Activated CD4-positive, alpha-beta T cell treated with anti-CD3 and anti-CD28 coated beads, Interleukin-2, amount 50 U/mL, for 4 hours (primary cell): ENCODE measurements around the gene CAMTA2.

Experiments used
- DNase-seq, 2 experiments: peaks; one replicate each; pipeline ENCODE4 v3.0.0-alpha.2; 2020

CAMTA2 gene

GRCh38 chr17:4998732-4999429 is 11.4 kb upstream of the CAMTA2 start:
- no peak for DNase-seq

- DNase-seq, result peak in 1 of 2 experiments; percentile 12
Measured at GRCh38 chr17:4998027-4998731, 10.7 kb upstream of the CAMTA2 start.

- peak; percentile 84 to 86 for DNase-seq
Measured at GRCh38 chr17:4997302-4998026, 10.0 kb upstream of the CAMTA2 start, which contains the start of the genes INCA1 and KIF1C. Gene INCA1 (minus strand): TSS chr17:4997522. CDS start chr17:4994437, 3,085 bp downstream. Gene KIF1C (plus strand): TSS chr17:4997950. CDS start chr17:5000247, 2,297 bp downstream.

- no peak for DNase-seq
Measured at GRCh38 chr17:4994081-4994595, 6.7 kb upstream of the CAMTA2 start.

- DNase-seq, result no peak
Measured at GRCh38 chr17:4987767-4988567, 492 bp upstream of the CAMTA2 start.

GRCh38 chr17:4986403-4986802 is 1.1 kb downstream of the CAMTA2 start:
- DNase-seq, result no peak

GRCh38 chr17:4982305-4982704 is 5.2 kb downstream of the CAMTA2 start:
- no peak for DNase-seq

- no peak for DNase-seq
Measured at GRCh38 chr17:4980644-4981216, 6.7 kb downstream of the CAMTA2 start.

- no peak for DNase-seq
Measured at GRCh38 chr17:4978726-4979125, 8.7 kb downstream of the CAMTA2 start.

- DNase-seq, result no peak
Measured at GRCh38 chr17:4974115-4974670, 13.3 kb downstream of the CAMTA2 start.

GRCh38 chr17:4973256-4974114 is 14.0 kb downstream of the CAMTA2 start:
- no peak for DNase-seq

- no peak for DNase-seq
Measured at GRCh38 chr17:4972752-4973151, 14.7 kb downstream of the CAMTA2 start.

- no peak for DNase-seq
Measured at GRCh38 chr17:4972322-4972721, 15.2 kb downstream of the CAMTA2 start.

GRCh38 chr17:4971826-4972225 is 15.6 kb downstream of the CAMTA2 start:
- no peak for DNase-seq

- DNase-seq, result no peak
Measured at GRCh38 chr17:4970273-4970672, 17.2 kb downstream of the CAMTA2 start.

- no peak for DNase-seq
Measured at GRCh38 chr17:4969551-4970173, 17.8 kb downstream of the CAMTA2 start.

- DNase-seq, result peak in 1 of 2 experiments; percentile 38
Measured at GRCh38 chr17:4969047-4969550, 18.4 kb downstream of the CAMTA2 start.

GRCh38 chr17:4968486-4969046 is 18.9 kb downstream of the CAMTA2 start:
- peak in 1 of 2 experiments; percentile 21 for DNase-seq
